GM19395 (cell line): ENCODE results near the gene ADGRD1.

ENCODE experiments used
- ATAC-seq: cut with Tn5 transposase; IDR thresholded peaks from one replicate; pipeline ENCODE4 v1.9.1; 2021; ENCODE audit warnings: mild to moderate bottlenecking, moderate library complexity; ENCODE audit not compliant: unreplicated experiment

ADGRD1 gene

GRCh38 chr12:131130311-131130911 is 176.7 kb downstream of the ADGRD1 start:
- ATAC-seq = no peak

GRCh38 chr12:131131077-131131807 is 177.5 kb downstream of the ADGRD1 start:
- no peak for ATAC-seq

- ATAC-seq = no peak
Measured at GRCh38 chr12:131131808-131132117, 178.1 kb downstream of the ADGRD1 start.

GRCh38 chr12:131132118-131132892 is 178.6 kb downstream of the ADGRD1 start:
- ATAC-seq = peak; percentile 69

- ATAC-seq = no peak
Measured at GRCh38 chr12:131133015-131133905, 179.6 kb downstream of the ADGRD1 start.

- ATAC-seq = no peak
Measured at GRCh38 chr12:131133994-131134393, 180.3 kb downstream of the ADGRD1 start.

GRCh38 chr12:131134523-131135310 is 181.0 kb downstream of the ADGRD1 start:
- no peak for ATAC-seq

GRCh38 chr12:131135311-131135785 is 181.6 kb downstream of the ADGRD1 start:
- no peak for ATAC-seq

- no peak for ATAC-seq
Measured at GRCh38 chr12:131135786-131136538, 182.3 kb downstream of the ADGRD1 start.

GRCh38 chr12:131136539-131136872 is 182.8 kb downstream of the ADGRD1 start:
- ATAC-seq = no peak

- ATAC-seq = no peak
Measured at GRCh38 chr12:131137009-131137835, 183.5 kb downstream of the ADGRD1 start.

- ATAC-seq = no peak
Measured at GRCh38 chr12:131137836-131138637, 184.3 kb downstream of the ADGRD1 start.

- ATAC-seq = no peak
Measured at GRCh38 chr12:131138638-131139362, 185.1 kb downstream of the ADGRD1 start.

GRCh38 chr12:131139363-131140068 is 185.8 kb downstream of the ADGRD1 start:
- ATAC-seq = no peak

GRCh38 chr12:131140069-131140435 is 186.3 kb downstream of the ADGRD1 start:
- ATAC-seq = no peak

- no peak for ATAC-seq
Measured at GRCh38 chr12:131140697-131141096, 187.0 kb downstream of the ADGRD1 start.

GRCh38 chr12:131141514-131141913 is 187.8 kb downstream of the ADGRD1 start:
- no peak for ATAC-seq
